KMS-11 (cell line): Measurements from ENCODE around the gene ARL15.

ENCODE experiments used
- H2AFZ ChIP-seq: fragments of 200-600 bp; sonication (generic); 2 replicates; pipeline ENCODE4 v1.6.1; 2016; ENCODE audit warnings: antibody characterized with exemption, mixed run types, low read depth
- H3K27ac ChIP-seq: fragments of 200-600 bp; sonication (generic); 2 replicates; pipeline ENCODE4 v1.6.1; 2016; ENCODE audit warnings: mild to moderate bottlenecking, mixed run types
- H3K27me3 ChIP-seq: fragments of 200-600 bp; sonication (generic); 2 replicates; pipeline ENCODE4 v1.6.1; 2017; ENCODE audit warnings: mild to moderate bottlenecking, low read depth, mixed run types, moderate library complexity; ENCODE audit not compliant: insufficient read depth
- H3K36me3 ChIP-seq: fragments of 200-600 bp; sonication (generic); 2 replicates; pipeline ENCODE4 v1.6.1; 2017; ENCODE audit warnings: mild to moderate bottlenecking, mixed run types; ENCODE audit not compliant: insufficient read depth
- H3K4me1 ChIP-seq: fragments of 200-600 bp; sonication (generic); 2 replicates; pipeline ENCODE4 v1.6.1; 2016; ENCODE audit warnings: mild to moderate bottlenecking, low read depth, mixed run types; ENCODE audit not compliant: poor library complexity, severe bottlenecking
- H3K4me2 ChIP-seq: fragments of 200-600 bp; sonication (generic); 2 replicates; pipeline ENCODE4 v1.7.0; 2016; ENCODE audit warnings: mild to moderate bottlenecking, mixed run types
- H3K4me3 ChIP-seq: fragments of 200-600 bp; sonication (generic); IDR thresholded peaks from 2 replicates; pipeline ENCODE4 v1.6.1; 2017; ENCODE audit warnings: low read depth, low read length, mixed read lengths; ENCODE audit not compliant: insufficient read depth
- H3K79me2 ChIP-seq: fragments of 200-600 bp; sonication (generic); 2 replicates; pipeline ENCODE4 v1.6.1; 2016; ENCODE audit warnings: low read depth, mixed run types; ENCODE audit not compliant: insufficient read depth
- H3K9ac ChIP-seq: fragments of 200-600 bp; sonication (generic); 2 replicates; pipeline ENCODE4 v1.6.1; 2016; ENCODE audit warnings: mild to moderate bottlenecking, mixed run types
- H4K20me1 ChIP-seq: fragments of 200-600 bp; sonication (generic); 2 replicates; pipeline ENCODE4 v1.6.1; 2016; ENCODE audit warnings: mild to moderate bottlenecking, mixed run types; ENCODE audit not compliant: insufficient read depth
- TF ChIP-seq, protein P1 (sequence below): fragments of 200-600 bp; sonication (generic); conservative IDR thresholded peaks from 2 replicates; pipeline ENCODE4 v1.6.1; 2017; ENCODE audit warnings: low read depth, mild to moderate bottlenecking, antibody characterized with exemption, low read length, moderate library complexity, mixed read lengths

The ARL15 gene

GRCh38 chr5:54295651-54296276 lies 14.6 kb downstream of the ARL15 start:
- Histone ChIP-seq H3K9ac (no peak overlapping the region), H3K79me2 (no peaks in the 10 kb centered on the region; the same call in 1 of the 2 replicates), H4K20me1 (no peaks in the 10 kb centered on the region), H3K36me3 (no peaks in the 10 kb centered on the region), H3K4me2 (no peak overlapping the region), H2AFZ (no peak overlapping the region), H3K4me1 (no peaks in the 10 kb centered on the region), H3K4me3 (no peak overlapping the region), H3K27ac (no peak overlapping the region), H3K27me3 (no peaks in the 10 kb centered on the region)
- TF ChIP-seq, protein P1, sequence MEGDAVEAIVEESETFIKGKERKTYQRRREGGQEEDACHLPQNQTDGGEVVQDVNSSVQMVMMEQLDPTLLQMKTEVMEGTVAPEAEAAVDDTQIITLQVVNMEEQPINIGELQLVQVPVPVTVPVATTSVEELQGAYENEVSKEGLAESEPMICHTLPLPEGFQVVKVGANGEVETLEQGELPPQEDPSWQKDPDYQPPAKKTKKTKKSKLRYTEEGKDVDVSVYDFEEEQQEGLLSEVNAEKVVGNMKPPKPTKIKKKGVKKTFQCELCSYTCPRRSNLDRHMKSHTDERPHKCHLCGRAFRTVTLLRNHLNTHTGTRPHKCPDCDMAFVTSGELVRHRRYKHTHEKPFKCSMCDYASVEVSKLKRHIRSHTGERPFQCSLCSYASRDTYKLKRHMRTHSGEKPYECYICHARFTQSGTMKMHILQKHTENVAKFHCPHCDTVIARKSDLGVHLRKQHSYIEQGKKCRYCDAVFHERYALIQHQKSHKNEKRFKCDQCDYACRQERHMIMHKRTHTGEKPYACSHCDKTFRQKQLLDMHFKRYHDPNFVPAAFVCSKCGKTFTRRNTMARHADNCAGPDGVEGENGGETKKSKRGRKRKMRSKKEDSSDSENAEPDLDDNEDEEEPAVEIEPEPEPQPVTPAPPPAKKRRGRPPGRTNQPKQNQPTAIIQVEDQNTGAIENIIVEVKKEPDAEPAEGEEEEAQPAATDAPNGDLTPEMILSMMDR: no peak

GRCh38 chr5:54294097-54294667 lies 16.2 kb downstream of the ARL15 start:
- Histone ChIP-seq H3K4me1 (no peaks in the 10 kb centered on the region), H3K4me3 (no peak overlapping the region), H3K9ac (no peak overlapping the region), H3K27me3 (no peaks in the 10 kb centered on the region), H4K20me1 (no peaks in the 10 kb centered on the region), H3K27ac (no peak overlapping the region), H3K79me2 (peaks cover 3% of the 10 kb centered on the region; the same call in 1 of the 2 replicates), H2AFZ (no peak overlapping the region), H3K36me3 (no peaks in the 10 kb centered on the region), H3K4me2 (no peak overlapping the region)
- TF ChIP-seq, protein P1: no peak

DNA sequence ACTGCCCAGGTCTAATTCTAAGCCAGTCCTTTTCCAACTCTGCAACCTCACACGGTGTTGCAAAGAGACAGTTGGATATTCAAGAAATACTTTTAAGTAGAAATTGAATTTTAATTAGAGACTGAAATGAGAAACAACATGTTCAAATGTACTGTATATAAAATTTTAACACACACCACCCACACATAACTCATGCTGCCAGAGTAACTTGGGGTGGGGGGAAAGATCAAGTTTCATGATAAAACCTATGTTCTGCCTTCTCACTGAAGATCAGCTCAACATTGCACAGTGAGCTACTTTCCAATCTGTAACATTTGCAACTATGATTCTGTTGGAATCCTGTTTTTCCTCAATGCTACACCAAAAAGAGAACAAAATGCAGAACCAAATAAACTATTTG lies 17.5 kb downstream of the ARL15 start:
- Histone ChIP-seq H3K4me2 (no peak overlapping the region), H3K4me3 (no peak overlapping the region), H3K27me3 (no peaks in the 10 kb centered on the region), H3K9ac (no peak overlapping the region), H3K4me1 (no peaks in the 10 kb centered on the region), H2AFZ (no peak overlapping the region), H3K27ac (no peak overlapping the region), H3K36me3 (no peaks in the 10 kb centered on the region), H4K20me1 (no peaks in the 10 kb centered on the region), H3K79me2 (peaks cover 3% of the 10 kb centered on the region; the same call in 1 of the 2 replicates)
- TF ChIP-seq, protein P1: no peak

- Histone ChIP-seq H3K4me2 (no peak overlapping the region), H3K36me3 (no peaks in the 10 kb centered on the region), H3K4me3 (no peak overlapping the region), H3K79me2 (peaks cover 3% of the 10 kb centered on the region; the same call in 1 of the 2 replicates), H3K27me3 (no peaks in the 10 kb centered on the region), H3K4me1 (no peaks in the 10 kb centered on the region), H3K27ac (no peak overlapping the region), H4K20me1 (no peaks in the 10 kb centered on the region), H3K9ac (no peak overlapping the region), H2AFZ (no peak overlapping the region)
- TF ChIP-seq, protein P1: no peak
Measured at GRCh38 chr5:54291498-54291897, 18.9 kb downstream of the ARL15 start.
